Thyroid gland (tissue), 4 donors: ENCODE measurements around the gene BCL2L1. TPM values are rescaled to one million over a fixed set of nuclear protein-coding genes. Genes with fewer than 3 reads are reported as not detected.

Experiments
- DNase-seq, 2 donors: peaks; one replicate each; pipeline ENCODE4 v3.0.0-alpha.2; 2019
- H3K27ac ChIP-seq, 3 donors: fragments of 200-600 bp; sonication (generic); 1 replicate in 2 of 3; 2 replicates in 1 of 3; pipeline ENCODE4 v1.5.1; 2016 to 2019; ENCODE audit warnings: mild to moderate bottlenecking in 1 of 3, moderate library complexity in 1 of 3
- H3K27me3 ChIP-seq: fragments of 200-600 bp; sonication (generic); one replicate; pipeline ENCODE4 v1.5.1; 2019
- H3K36me3 ChIP-seq, 2 donors: fragments of 200-600 bp; sonication (generic); one replicate each; pipeline ENCODE4 v1.5.1; 2016 to 2019
- H3K4me1 ChIP-seq, 2 donors: fragments of 200-600 bp; sonication (generic); one replicate each; pipeline ENCODE4 v1.5.1; 2017 to 2019
- H3K4me3 ChIP-seq, 3 donors: fragments of 200-600 bp; sonication (generic); replicated peaks in 1 of 3; 1 replicate in 2 of 3; 2 replicates in 1 of 3; pipeline ENCODE4 v1.5.1; 2016; ENCODE audit warnings: mild to moderate bottlenecking in 1 of 3
- H3K9me3 ChIP-seq: fragments of 200-600 bp; sonication (generic); one replicate; pipeline ENCODE4 v1.5.1; 2017
- POLR2A ChIP-seq, 2 donors: fragments of 450-650 bp; IDR thresholded peaks; one replicate each; pipeline ENCODE4 v1.6.1; 2017; ENCODE audit warnings: antibody characterized with exemption in 2 of 2, mild to moderate bottlenecking in 2 of 2, moderate library complexity in 1 of 2
- WGBS, 2 donors: methylation state at CpG; one replicate each; pipeline ENCODE4 v1.1.5; 2017; 5-methylcytosine and 5-hydroxymethylcytosine counted together
- intact Hi-C: fragments of 100-400 bp; cut with DNase I; formaldehyde crosslinking; loops from one replicate; pipeline ENCODE4 v1.15.1; 2023
- total RNA-seq, 4 donors: library from RNA; depleted of rRNA; stranded (reverse); fragments of >200 nt; gene quantifications; one replicate each; pipeline ENCODE4 v1.2.3, GENCODE V29; 2016
- TF ChIP-seq, protein P1 (sequence below), 6 experiments: fragments of 200-600 bp in 3 of 6; fragments of 450-650 bp in 3 of 6; sonication (generic) in 3 of 6; IDR thresholded peaks; one replicate each; pipeline ENCODE4 v1.5.1; 2016 to 2019; ENCODE audit warnings: antibody characterized with exemption in 6 of 6, mild to moderate bottlenecking in 2 of 6, inconsistent platforms in 1 of 6, moderate library complexity in 1 of 6

The BCL2L1 gene
- total RNA-seq, 4 donors from 2014 or later, result 110 to 154 (median 125) TPM

DNA sequence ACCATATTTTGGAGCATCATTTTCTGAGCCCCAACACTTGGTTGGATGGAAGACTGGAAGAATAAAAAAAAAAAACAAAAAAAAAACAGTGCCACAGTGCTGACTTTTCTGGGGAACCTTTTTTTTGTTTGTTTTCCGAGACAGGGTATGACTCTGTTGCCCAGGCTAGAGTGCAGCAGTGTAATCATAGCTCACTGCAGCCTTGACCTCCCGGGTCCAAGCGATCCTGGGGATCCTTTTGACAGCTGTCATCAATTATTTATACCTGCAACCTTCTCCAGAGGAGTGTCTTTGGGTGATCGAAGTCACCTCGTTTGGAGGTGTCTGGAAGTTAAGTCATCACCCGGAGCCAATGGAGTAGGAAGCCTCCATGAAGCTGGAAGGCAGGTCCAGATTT, 8.7 kb upstream of the BCL2L1 start:
- Histone ChIP-seq H3K27ac (no peak overlapping the region), H3K4me3 (no peak overlapping the region), H3K36me3 (no peaks in the 10 kb centered on the region), H3K9me3 (no peaks in the 10 kb centered on the region), H3K4me1 (no peaks in the 10 kb centered on the region), H3K27me3 (no peaks in the 10 kb centered on the region)
- 85 to 91% methylated on average over 6 of the region's 6 CpGs for WGBS, 2 donors
- TF ChIP-seq POLR2A (IDR thresholded peaks at IDR 0.05), result no peak
- TF ChIP-seq, protein P1, sequence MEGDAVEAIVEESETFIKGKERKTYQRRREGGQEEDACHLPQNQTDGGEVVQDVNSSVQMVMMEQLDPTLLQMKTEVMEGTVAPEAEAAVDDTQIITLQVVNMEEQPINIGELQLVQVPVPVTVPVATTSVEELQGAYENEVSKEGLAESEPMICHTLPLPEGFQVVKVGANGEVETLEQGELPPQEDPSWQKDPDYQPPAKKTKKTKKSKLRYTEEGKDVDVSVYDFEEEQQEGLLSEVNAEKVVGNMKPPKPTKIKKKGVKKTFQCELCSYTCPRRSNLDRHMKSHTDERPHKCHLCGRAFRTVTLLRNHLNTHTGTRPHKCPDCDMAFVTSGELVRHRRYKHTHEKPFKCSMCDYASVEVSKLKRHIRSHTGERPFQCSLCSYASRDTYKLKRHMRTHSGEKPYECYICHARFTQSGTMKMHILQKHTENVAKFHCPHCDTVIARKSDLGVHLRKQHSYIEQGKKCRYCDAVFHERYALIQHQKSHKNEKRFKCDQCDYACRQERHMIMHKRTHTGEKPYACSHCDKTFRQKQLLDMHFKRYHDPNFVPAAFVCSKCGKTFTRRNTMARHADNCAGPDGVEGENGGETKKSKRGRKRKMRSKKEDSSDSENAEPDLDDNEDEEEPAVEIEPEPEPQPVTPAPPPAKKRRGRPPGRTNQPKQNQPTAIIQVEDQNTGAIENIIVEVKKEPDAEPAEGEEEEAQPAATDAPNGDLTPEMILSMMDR (IDR thresholded peaks at IDR 0.05), result no peak
- intact Hi-C loops, result no loop called here
- DNase-seq, result no peak

DNA sequence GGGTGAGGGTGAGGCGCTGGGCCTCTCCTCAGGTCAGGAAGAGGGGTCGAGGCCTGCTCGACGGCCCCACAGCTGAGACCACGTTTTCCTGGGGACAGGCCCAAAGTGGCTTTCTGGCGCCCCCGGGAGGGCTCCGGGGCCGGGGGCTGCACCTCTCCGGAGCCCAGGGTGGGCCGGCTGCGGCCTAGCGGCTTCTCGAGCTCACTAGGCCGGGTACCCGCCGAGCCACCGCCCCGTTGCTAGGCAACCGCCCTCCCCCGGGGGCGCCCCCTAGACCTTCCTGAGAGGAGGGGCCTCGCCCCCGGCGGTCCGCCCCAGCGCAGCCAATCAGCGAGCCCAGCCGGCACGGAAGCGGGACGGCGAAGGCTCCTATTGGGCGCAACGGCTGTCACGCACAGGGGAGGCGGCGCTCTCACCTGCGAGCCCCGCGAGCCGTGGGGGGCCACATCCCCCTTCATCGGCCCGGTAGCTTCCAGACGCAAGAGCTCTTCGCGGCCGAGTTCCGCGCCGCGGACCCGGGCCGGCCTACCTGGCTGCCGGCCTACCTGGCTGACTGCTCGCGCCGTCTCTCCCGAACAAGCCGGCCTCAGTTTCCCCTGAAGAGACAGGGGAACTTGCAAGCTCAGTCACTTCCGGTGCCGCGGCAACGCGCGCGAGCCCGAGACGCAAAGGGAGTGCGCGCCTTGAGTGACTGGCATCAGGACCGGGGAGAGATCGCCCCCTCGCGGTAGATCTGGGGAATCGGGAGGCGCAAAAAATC, 831 bp upstream of the BCL2L1 start:
- DNase-seq, result peak; percentile 97 to 98
- Histone ChIP-seq H3K4me3 (peak overlapping the region; percentile 42 to 65 (median 52)), H3K4me1 (peaks cover 15 to 34% of the 10 kb centered on the region in 2 donors), H3K9me3 (no peaks in the 10 kb centered on the region), H3K27ac (peak overlapping the region; percentile 98 to 99 (median 98)), H3K27me3 (no peaks in the 10 kb centered on the region), H3K36me3 (peaks cover 0 to 6% of the 10 kb centered on the region in 2 donors)
- intact Hi-C loops, result loop anchor here (2.0 kb wide), 1 partner anchor 63 kb away; no protein-coding TSS in a partner anchor
- 0 to 1% methylated on average over 7 to 12 of the region's 77 CpGs for WGBS, 2 donors
- TF ChIP-seq, protein P1 (IDR thresholded peaks at IDR 0.05), result peak; percentile 84 to 99 (median 96)
- peak; percentile 11 to 72 for TF ChIP-seq POLR2A (IDR thresholded peaks at IDR 0.05)

DNA sequence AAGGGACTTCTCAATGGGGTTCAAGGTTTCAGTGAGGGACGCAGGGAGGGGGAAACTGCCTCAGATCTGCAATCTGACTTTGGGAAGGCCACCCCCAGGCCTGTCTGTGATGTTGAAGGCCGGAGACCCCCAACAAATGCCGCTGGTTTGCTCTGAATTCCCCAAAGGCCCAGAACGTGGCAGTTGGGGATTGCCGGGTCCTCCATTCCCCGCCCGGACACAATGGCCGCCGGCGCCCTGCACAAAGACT, 326 bp upstream of the BCL2L1 start:
- Histone ChIP-seq H3K9me3 (no peaks in the 10 kb centered on the region), H3K27me3 (no peaks in the 10 kb centered on the region), H3K27ac (peak overlapping the region; percentile 98 to 99 (median 98)), H3K36me3 (peaks cover 0 to 6% of the 10 kb centered on the region in 2 donors), H3K4me3 (peak overlapping the region; percentile 42 to 65 (median 52)), H3K4me1 (peaks cover 20 to 38% of the 10 kb centered on the region in 2 donors)
- intact Hi-C loops, result no loop called here
- no peak for DNase-seq
- WGBS, 2 donors, result 0% methylated on average over 5 of the region's 10 CpGs
- no peak for TF ChIP-seq POLR2A (IDR thresholded peaks at IDR 0.05)
- TF ChIP-seq, protein P1 (IDR thresholded peaks at IDR 0.05), result peak in 1 of 6 experiments; percentile 40

DNA sequence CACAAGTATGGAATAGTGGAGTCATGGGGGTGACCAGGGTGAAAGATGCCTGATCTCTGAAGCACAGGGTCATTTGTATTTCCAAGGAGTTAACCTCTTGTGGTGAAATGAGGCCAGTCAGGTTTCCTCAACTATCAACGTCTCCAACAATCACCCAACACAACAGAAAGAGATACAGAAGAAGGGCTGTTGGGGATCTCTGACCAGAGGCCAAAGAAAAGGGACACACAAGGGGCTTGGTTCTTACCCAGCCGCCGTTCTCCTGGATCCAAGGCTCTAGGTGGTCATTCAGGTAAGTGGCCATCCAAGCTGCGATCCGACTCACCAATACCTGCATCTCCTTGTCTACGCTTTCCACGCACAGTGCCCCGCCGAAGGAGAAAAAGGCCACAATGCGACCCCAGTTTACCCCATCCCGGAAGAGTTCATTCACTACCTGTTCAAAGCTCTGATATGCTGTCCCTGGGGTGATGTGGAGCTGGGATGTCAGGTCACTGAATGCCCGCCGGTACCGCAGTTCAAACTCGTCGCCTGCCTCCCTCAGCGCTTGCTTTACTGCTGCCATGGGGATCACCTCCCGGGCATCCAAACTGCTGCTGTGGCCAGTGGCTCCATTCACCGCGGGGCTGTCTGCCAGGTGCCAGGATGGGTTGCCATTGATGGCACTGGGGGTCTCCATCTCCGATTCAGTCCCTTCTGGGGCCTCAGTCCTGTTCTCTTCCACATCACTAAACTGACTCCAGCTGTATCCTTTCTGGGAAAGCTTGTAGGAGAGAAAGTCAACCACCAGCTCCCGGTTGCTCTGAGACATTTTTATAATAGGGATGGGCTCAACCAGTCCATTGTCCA, 1.0 kb downstream of the BCL2L1 start:
- peaks cover 34 to 52% of the 10 kb centered on the region in 2 donors for H3K4me1 ChIP-seq
- DNase-seq, result peak in 1 of 2 donors; percentile 23
- intact Hi-C loops, result no loop called here

More for the DNA sequence above, 1.0 kb downstream of the BCL2L1 start:
- TF ChIP-seq, protein P1 (IDR thresholded peaks at IDR 0.05), result no peak
- TF ChIP-seq POLR2A (IDR thresholded peaks at IDR 0.05), result no peak
- peaks cover 0 to 9% of the 10 kb centered on the region in 2 donors for H3K36me3 ChIP-seq
- no peaks in the 10 kb centered on the region for H3K9me3 ChIP-seq
- peak overlapping the region; percentile 98 to 99 (median 98) for H3K27ac ChIP-seq
- WGBS, 2 donors, result 65 to 71% methylated on average over 16 to 22 of the region's 22 CpGs
- peak overlapping the region; percentile 42 to 65 (median 52) for H3K4me3 ChIP-seq
- no peaks in the 10 kb centered on the region for H3K27me3 ChIP-seq
